CD4-positive, alpha-beta memory T cell (primary cell): ENCODE measurements around the gene DHX57. TPM values are rescaled to one million over a fixed set of nuclear protein-coding genes. Genes with fewer than 3 reads are reported as not detected.
A peak's percentile ranks its signal among the peaks of the same experiment; 100 is the strongest.
"Not testable (repeated sequence)": the region's sequence is repeated elsewhere in the genome, so short reads cannot be mapped to it uniquely, and the experiment has no call there.

ENCODE experiments used
- CTCF ChIA-PET: fragments of 350-600 bp; sonication (Branson Sonifier 250); formaldehyde crosslinking; loops from one replicate; lab custom pipeline; 2021; ENCODE audit warnings: inconsistent platforms; ENCODE audit not compliant: partially characterized antibody; lab: Charles Lee
- POLR2A ChIA-PET: fragments of 350-600 bp; sonication (Branson Sonifier 250); formaldehyde crosslinking; loops from one replicate; lab custom pipeline; 2021; ENCODE audit not compliant: partially characterized antibody; lab: Charles Lee
- DNase-seq, 5 donors: peaks; one replicate each; pipeline versions ENCODE4 v3.0.0 to v3.0.0-alpha.2; 2020 to 2022; ENCODE audit warnings: mixed read lengths in 1 of 5
- H3K27ac ChIP-seq: one replicate; pipeline ENCODE4 v1.7.0; 2013; ENCODE audit warnings: low read depth, low read length
- H3K27me3 ChIP-seq: 2 replicates; pipeline ENCODE4 v1.7.0; 2013; ENCODE audit warnings: mild to moderate bottlenecking, low read length, moderate library complexity; ENCODE audit not compliant: insufficient read depth
- H3K36me3 ChIP-seq: 2 replicates; pipeline ENCODE4 v1.7.0; 2013; ENCODE audit warnings: mild to moderate bottlenecking, low read length, moderate library complexity; ENCODE audit not compliant: insufficient read depth
- H3K4me1 ChIP-seq: 2 replicates; pipeline ENCODE4 v1.7.0; 2013; ENCODE audit warnings: mild to moderate bottlenecking, low read length, moderate library complexity; ENCODE audit not compliant: insufficient read depth
- H3K4me3 ChIP-seq, 2 donors: one replicate each; pipeline ENCODE4 v1.7.0; 2013; ENCODE audit warnings: low read length in 2 of 2, mild to moderate bottlenecking in 1 of 2
- H3K9me3 ChIP-seq, 2 donors: one replicate each; pipeline ENCODE4 v1.7.0; 2013; ENCODE audit warnings: low read length in 2 of 2, control low read depth in 1 of 2; ENCODE audit not compliant: control insufficient read depth in 1 of 2
- H3K27ac Mint-ChIP-seq, 7 donors: one replicate each; pipeline ENCODE4 v1.8.0; 2020 to 2021; ENCODE audit warnings: mixed read lengths in 7 of 7, mild to moderate bottlenecking in 6 of 7, inconsistent platforms in 3 of 7, moderate library complexity in 3 of 7
- H3K27me3 Mint-ChIP-seq, 2 donors: one replicate each; pipeline ENCODE4 v1.8.0; 2020 to 2021; ENCODE audit warnings: mixed read lengths in 2 of 2
- H3K36me3 Mint-ChIP-seq, 2 donors: one replicate each; pipeline ENCODE4 v1.8.0; 2020 to 2021; ENCODE audit warnings: mixed read lengths in 2 of 2, inconsistent platforms in 1 of 2, mild to moderate bottlenecking in 1 of 2
- H3K4me1 Mint-ChIP-seq, 4 donors: one replicate each; pipeline ENCODE4 v1.8.0; 2020 to 2021; ENCODE audit warnings: mixed read lengths in 4 of 4, mild to moderate bottlenecking in 1 of 4
- H3K4me3 Mint-ChIP-seq, 8 donors: one replicate each; pipeline ENCODE4 v1.8.0; 2020 to 2021; ENCODE audit warnings: mixed read lengths in 8 of 8, mild to moderate bottlenecking in 7 of 8, moderate library complexity in 6 of 8, inconsistent platforms in 3 of 8
- H3K9me3 Mint-ChIP-seq, 8 donors: one replicate each; pipeline ENCODE4 v1.8.0; 2020 to 2021; ENCODE audit warnings: mixed read lengths in 8 of 8, mild to moderate bottlenecking in 5 of 8, inconsistent platforms in 3 of 8, moderate library complexity in 1 of 8
- intact Hi-C: fragments of 100-400 bp; cut with micrococcal nuclease; formaldehyde crosslinking; loops from one replicate; pipeline ENCODE4 v1.15.1; 2023
- polyA plus RNA-seq, 2 donors: library from polyadenylated mRNA; unstranded; fragments of 300-500 nt; fragmentation: Illumina TruSeq; gene quantifications; one replicate each; pipeline ENCODE4 v1.2.3, GENCODE V29; 2021
- total RNA-seq, 2 experiments: library from RNA; stranded (reverse); gene quantifications; one replicate each; pipeline ENCODE4 v1.2.3, GENCODE V29; 2021

The DHX57 gene
- total and polyA plus RNA-seq, 4 experiments from 2014 or later: 3.9 to 23.5 (median 12.6) TPM

- peak overlapping the region in 2 of 7 donors; percentile 25 to 36 for H3K27ac Mint-ChIP-seq
- H3K36me3 Mint-ChIP-seq: peaks cover 0 to 6% of the 10 kb centered on the region in 2 donors
- Histone ChIP-seq H3K27ac (no peak overlapping the region), H3K27me3 (no peaks in the 10 kb centered on the region), H3K4me3 (no peak overlapping the region), H3K9me3 (no peaks in the 10 kb centered on the region), H3K4me1 (peaks cover 5% of the 10 kb centered on the region), H3K36me3 (no peaks in the 10 kb centered on the region)
- intact Hi-C loops: no loop called here
- CTCF ChIA-PET: no interaction called here
- peaks cover 11 to 13% (median 12%) of the 10 kb centered on the region in 4 donors for H3K4me1 Mint-ChIP-seq
- peaks cover 4 to 7% of the 10 kb centered on the region in 2 donors for H3K27me3 Mint-ChIP-seq
- no peak overlapping the region for H3K4me3 Mint-ChIP-seq
- DNase-seq: no peak
- POLR2A ChIA-PET: interaction anchor here (2.0 kb wide), 1 partner anchor 24 kb away, joined by 9 read pairs; the partner anchor contains the start of gene SRSF7
- H3K9me3 Mint-ChIP-seq: no peaks in the 10 kb centered on the region
These were observed 100.4 kb downstream of the DHX57 start for GRCh38 chr2:38775097-38775920.

- Mint-ChIP-seq H3K36me3 (no peaks in the 10 kb centered on the region), H3K4me1 (peaks cover 0 to 2% (median 0%) of the 10 kb centered on the region in 4 donors), H3K27ac (no peak overlapping the region), H3K9me3 (no peaks in the 10 kb centered on the region), H3K27me3 (peaks cover 4 to 7% of the 10 kb centered on the region in 2 donors), H3K4me3 (no peak overlapping the region)
- no peaks in the 10 kb centered on the region for H3K4me1 ChIP-seq
- H3K4me3 ChIP-seq: no peak overlapping the region
- no peak for DNase-seq
- H3K27ac ChIP-seq: no peak overlapping the region
- no peaks in the 10 kb centered on the region for H3K36me3 ChIP-seq
- ChIA-PET CTCF (interaction anchor here (0.7 to 1.3 kb wide), 3 partner anchors 19 to 1854 kb away, joined by 3 read pairs; no protein-coding TSS in a partner anchor), POLR2A (no interaction called here)
- no peaks in the 10 kb centered on the region for H3K9me3 ChIP-seq
- intact Hi-C loops: no loop called here
- no peaks in the 10 kb centered on the region for H3K27me3 ChIP-seq
These were observed 104.1 kb downstream of the DHX57 start for GRCh38 chr2:38771632-38772031.

GRCh38 chr2:38765551-38765950 is 110.2 kb downstream of the DHX57 start:
- Histone ChIP-seq H3K27ac (no peak overlapping the region), H3K27me3 (no peaks in the 10 kb centered on the region), H3K4me1 (no peaks in the 10 kb centered on the region), H3K9me3 (no peaks in the 10 kb centered on the region), H3K36me3 (no peaks in the 10 kb centered on the region), H3K4me3 (no peak overlapping the region)
- DNase-seq: no peak
- intact Hi-C loops: no loop called here
- H3K27ac Mint-ChIP-seq: no peak overlapping the region
- no peaks in the 10 kb centered on the region for H3K27me3 Mint-ChIP-seq
- ChIA-PET POLR2A (interaction anchor here (1.9 kb wide), 1 partner anchor 14 kb away, joined by 5 read pairs; the partner anchor contains the start of gene SRSF7), CTCF (no interaction called here)
- H3K4me1 Mint-ChIP-seq: no peaks in the 10 kb centered on the region
- H3K9me3 Mint-ChIP-seq: no peaks in the 10 kb centered on the region
- H3K4me3 Mint-ChIP-seq: no peak overlapping the region
- no peaks in the 10 kb centered on the region for H3K36me3 Mint-ChIP-seq

GRCh38 chr2:38765149-38765548 is 110.6 kb downstream of the DHX57 start:
- H3K4me1 Mint-ChIP-seq: no peaks in the 10 kb centered on the region
- CTCF ChIA-PET: no interaction called here
- no peak overlapping the region for H3K27ac Mint-ChIP-seq
- no peaks in the 10 kb centered on the region for H3K9me3 Mint-ChIP-seq
- no peaks in the 10 kb centered on the region for H3K27me3 Mint-ChIP-seq
- DNase-seq: no peak
- no peaks in the 10 kb centered on the region for H3K27me3 ChIP-seq
- no peaks in the 10 kb centered on the region for H3K4me1 ChIP-seq
- H3K4me3 ChIP-seq: no peak overlapping the region
- H3K36me3 Mint-ChIP-seq: no peaks in the 10 kb centered on the region
- H3K27ac ChIP-seq: no peak overlapping the region
- no peaks in the 10 kb centered on the region for H3K9me3 ChIP-seq
- intact Hi-C loops: no loop called here
- POLR2A ChIA-PET: interaction anchor here (1.9 kb wide), 1 partner anchor 14 kb away, joined by 5 read pairs; the partner anchor contains the start of gene SRSF7
- no peaks in the 10 kb centered on the region for H3K36me3 ChIP-seq
- no peak overlapping the region for H3K4me3 Mint-ChIP-seq

GRCh38 chr2:38763728-38764127 is 112.0 kb downstream of the DHX57 start:
- Mint-ChIP-seq H3K36me3 (no peaks in the 10 kb centered on the region), H3K9me3 (no peaks in the 10 kb centered on the region), H3K4me1 (no peaks in the 10 kb centered on the region), H3K27ac (no peak overlapping the region), H3K27me3 (no peaks in the 10 kb centered on the region), H3K4me3 (no peak overlapping the region)
- no peaks in the 10 kb centered on the region for H3K36me3 ChIP-seq
- ChIA-PET POLR2A (no interaction called here), CTCF (interaction anchor here (1.0 kb wide), 1 partner anchor 226 kb away, joined by 3 read pairs; no protein-coding TSS in a partner anchor)
- no peaks in the 10 kb centered on the region for H3K27me3 ChIP-seq
- no peak for DNase-seq
- H3K27ac ChIP-seq: no peak overlapping the region
- H3K9me3 ChIP-seq: no peaks in the 10 kb centered on the region
- no peaks in the 10 kb centered on the region for H3K4me1 ChIP-seq
- no peak overlapping the region for H3K4me3 ChIP-seq
- intact Hi-C loops: no loop called here

GRCh38 chr2:38763228-38763627 is 112.5 kb downstream of the DHX57 start:
- POLR2A ChIA-PET: no interaction called here
- no peak overlapping the region for H3K4me3 Mint-ChIP-seq
- DNase-seq: no peak

GRCh38 chr2:38755891-38756290 is 119.8 kb downstream of the DHX57 start:
- H3K27me3 ChIP-seq, H3K27ac Mint-ChIP-seq, H3K9me3 ChIP-seq, CTCF ChIA-PET, H3K4me3 Mint-ChIP-seq, H3K27ac ChIP-seq, POLR2A ChIA-PET, H3K36me3 ChIP-seq, DNase-seq, H3K27me3 Mint-ChIP-seq, H3K4me3 ChIP-seq, H3K9me3 Mint-ChIP-seq: not testable (repeated sequence)
- intact Hi-C loops: loop anchor here (10.0 kb wide), 1 partner anchor 369 kb away; the partner anchor contains the start of gene SOS1
- peaks cover 4 to 11% of the 10 kb centered on the region in 2 donors for H3K36me3 Mint-ChIP-seq
- H3K4me1 Mint-ChIP-seq: peaks cover 10 to 22% (median 15%) of the 10 kb centered on the region in 4 donors
- H3K4me1 ChIP-seq: peaks cover 18% of the 10 kb centered on the region

More at GRCh38 chr2:38763228-38763627, 112.5 kb downstream of the DHX57 start:
- H3K36me3 Mint-ChIP-seq: no peaks in the 10 kb centered on the region
- CTCF ChIA-PET: interaction anchor here (1.0 kb wide), 1 partner anchor 226 kb away, joined by 3 read pairs; no protein-coding TSS in a partner anchor
- H3K4me1 ChIP-seq: no peaks in the 10 kb centered on the region
- H3K4me3 ChIP-seq: no peak overlapping the region
- H3K27me3 ChIP-seq: no peaks in the 10 kb centered on the region
- intact Hi-C loops: no loop called here
- no peaks in the 10 kb centered on the region for H3K9me3 ChIP-seq
- H3K27ac Mint-ChIP-seq: no peak overlapping the region
- no peaks in the 10 kb centered on the region for H3K27me3 Mint-ChIP-seq
- H3K9me3 Mint-ChIP-seq: no peaks in the 10 kb centered on the region
- no peaks in the 10 kb centered on the region for H3K36me3 ChIP-seq
- no peak overlapping the region for H3K27ac ChIP-seq
- no peaks in the 10 kb centered on the region for H3K4me1 Mint-ChIP-seq
